Measurements from ENCODE around the gene PALM3.

PALM3 gene

DNA sequence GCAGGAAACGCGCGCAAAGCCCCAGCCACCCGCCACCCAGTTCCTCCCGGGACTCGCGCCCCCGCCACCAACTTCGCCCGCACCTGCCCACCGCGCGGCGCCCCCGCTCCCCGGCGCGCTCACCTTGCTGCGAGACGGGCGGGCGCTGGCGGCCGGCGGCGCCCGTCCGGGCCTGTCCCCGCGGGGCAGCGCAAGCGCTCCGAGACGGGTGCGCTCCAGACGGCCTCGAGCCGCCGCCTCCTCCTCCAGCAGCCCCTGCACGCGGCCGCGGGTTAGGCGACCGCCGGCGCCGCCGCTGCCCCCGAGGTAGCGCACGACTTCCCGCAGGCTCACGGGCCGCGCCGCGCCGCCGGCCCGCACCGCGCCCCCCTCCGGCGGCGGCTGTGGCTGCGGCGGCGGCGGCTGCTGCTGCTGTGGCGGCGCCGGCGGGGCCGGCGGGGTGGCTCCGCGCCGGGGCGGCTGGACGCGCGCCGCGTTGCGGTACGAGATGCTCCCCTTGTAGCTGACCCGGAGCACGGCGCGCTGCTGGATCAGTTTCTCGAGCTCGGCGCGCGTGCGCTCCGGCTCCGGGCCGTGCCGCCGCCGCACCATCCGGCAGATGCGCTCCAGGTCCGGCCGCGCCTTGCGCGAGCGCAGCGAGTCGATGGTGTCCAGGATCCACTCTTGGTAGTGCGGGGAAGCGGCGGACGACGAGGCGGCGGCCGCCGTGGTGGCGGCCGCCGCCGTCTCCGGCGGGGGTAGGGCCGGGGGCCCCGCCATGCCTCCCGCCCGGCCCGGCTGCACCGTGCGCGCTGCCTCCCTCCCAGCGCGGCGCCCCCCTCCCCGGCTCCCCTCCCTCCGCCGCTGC, 28.0 kb upstream of the PALM3 start:
- DNase-seq = no peak

DNA sequence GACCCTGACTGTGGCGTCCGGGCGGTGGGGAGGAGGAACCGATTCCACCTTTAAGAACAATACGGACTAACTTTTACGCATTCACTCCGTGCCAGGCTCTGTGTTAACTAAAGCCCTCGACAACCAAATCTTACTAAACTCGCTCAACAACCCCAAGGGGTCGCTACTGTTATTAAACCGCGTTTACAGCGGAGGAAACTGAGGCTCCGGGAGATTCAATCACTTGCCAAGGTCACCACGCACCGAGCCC, 27.5 kb upstream of the PALM3 start:
- DNase-seq = no peak

DNA sequence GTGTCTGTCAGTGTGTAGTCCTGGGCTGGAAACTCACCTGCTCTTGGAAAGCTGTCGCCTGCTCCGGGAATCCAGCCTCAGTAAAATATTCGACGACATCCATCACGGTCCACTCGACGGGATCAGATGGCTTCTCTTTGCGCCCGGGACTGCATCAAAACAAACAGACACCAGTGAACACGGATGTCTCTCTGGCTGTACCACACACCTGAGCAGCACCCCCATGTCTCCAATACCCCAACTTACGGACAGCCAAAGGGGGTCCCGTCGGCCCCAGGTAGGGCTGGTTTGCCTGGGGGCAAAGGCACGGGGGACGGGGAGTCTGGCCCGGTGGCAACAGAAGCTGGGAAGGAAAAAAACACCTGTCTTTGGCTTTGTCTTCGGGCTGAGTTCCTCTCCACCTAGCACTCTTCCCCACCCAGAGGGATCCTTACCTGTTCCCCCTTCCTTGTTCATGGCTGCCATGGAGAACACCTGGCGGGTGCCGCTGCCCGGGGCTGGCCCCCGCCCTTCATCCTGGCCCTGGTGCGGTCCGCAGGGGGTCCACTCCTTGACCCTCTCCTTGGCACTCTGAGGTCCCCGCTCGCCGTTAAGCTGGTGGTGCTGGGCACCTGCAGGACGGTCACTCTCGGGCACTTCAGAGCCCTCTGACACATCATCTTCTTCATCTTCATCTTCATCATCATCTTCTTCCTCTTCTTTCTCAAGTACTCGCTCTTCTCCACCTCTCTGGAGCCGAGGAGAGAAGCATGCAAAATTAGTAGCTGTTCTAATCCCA, 26.9 kb upstream of the PALM3 start:
- no peak for DNase-seq

DNA sequence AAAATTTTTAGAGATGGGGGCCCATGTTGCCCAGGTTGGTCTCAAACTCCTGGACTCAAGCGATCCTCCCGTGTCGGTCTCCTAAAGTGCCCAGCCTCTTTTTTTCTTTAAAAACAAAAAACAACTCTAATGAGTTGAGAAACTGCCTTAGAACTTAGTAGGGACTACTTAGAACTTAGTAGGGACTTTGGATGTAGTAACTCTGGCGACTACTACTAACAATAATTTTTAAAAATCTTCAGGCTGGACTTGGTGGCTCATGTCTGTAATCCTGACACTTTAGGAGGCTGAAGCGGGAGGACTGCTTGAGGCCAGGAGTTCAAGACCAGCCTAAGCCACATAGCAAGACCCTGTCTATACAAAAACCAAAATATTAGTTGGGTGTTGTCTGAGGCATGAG, 24.2 kb upstream of the PALM3 start:
- DNase-seq = no peak

DNA sequence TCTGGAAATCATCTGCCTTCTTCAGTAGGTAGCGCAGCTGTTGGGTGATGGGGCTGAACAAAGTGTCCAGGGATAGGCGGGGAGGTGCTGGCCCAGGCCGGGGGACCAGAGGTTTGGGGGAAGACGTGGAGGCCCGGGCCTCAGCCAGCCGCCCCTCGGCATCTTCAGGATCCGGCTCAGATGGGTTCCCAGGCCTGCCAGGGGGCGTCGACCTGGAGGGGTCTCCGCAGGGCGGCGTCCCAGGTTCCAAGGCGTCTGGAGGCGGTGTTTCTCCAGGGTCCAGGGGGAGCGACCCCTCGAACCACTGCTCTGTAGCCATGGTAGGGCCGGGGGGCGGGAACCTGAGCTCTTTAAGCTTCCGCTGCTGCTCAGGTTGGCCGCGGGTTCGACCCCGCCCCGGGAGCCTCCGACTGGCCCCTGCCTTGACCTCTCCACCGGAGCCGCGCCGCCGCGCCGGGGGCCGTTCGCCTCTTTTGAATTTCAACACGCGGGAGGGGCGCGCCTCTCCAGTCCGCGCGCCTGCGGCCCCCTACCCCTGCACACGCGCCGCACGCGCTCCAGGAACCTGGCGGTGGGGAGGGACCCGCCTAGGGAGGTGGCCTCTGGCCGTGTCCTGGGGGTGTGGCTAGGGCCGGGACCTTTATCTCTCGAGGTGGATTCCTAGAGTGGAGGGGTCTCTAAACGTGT, 23.6 kb upstream of the PALM3 start, which contains the start of gene C19orf67:
C19orf67 (minus strand) TSS at position 475 of the 687 bp plus-strand sequence; CDS start at position 319, 156 bp downstream.
- DNase-seq = no peak

DNA sequence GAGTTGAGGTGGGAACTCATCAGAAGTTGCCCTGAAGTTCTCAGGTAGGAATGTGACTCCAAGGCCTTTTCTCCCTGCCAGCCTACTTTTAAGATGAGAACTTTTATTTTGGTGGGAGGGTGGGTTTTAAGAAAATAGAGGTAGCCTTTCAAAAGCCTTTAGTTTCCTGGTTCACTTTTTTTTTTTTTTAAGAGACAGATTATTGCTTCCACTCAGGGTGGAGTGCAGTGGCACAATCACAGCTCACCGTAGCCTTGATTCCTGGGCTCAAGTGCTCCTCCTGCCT, 20.7 kb upstream of the PALM3 start:
- no peak for DNase-seq

DNA sequence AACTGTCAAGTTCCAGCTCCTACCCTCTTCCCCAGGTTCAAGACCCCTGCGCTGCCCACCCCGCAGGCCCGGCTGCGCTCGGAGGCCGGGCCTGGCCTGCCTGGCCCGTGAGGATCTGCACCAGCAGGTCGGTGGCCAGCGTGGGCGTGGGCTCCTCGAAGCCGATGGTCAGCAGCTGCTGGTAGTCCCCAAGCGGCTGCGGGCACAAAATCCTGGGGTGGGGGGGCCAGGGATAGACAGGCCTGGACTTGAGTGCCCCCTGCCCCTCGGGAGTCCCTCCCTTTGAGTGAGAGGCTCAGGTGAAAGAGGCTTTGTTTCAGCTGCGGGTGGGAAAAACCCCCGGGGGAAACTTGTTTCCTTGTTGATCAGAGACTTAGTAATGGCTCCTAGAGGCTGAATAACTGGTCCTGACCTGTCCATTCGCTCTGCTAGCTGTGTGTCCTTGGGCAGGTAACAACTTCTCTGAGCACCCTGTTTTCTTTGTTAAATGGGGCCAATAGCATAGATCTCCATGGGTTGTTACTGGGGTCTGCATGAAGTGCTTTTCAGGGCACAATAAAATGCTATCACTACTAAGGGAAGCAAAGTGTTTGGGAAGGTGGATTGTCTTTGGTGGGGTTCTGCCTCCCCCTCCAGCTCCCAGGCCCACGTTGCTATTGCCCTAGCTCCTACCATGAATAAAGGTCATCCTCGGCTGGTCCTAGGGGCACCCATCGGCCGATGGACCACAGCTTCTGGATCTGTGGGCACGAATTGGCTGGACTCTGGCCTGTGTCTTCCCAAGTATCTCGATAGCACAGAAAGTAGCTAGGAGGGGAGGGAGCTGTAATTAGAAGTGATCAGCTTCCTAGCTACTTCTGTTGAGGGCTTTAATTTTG, 20.2 kb upstream of the PALM3 start:
- DNase-seq = no peak

DNA sequence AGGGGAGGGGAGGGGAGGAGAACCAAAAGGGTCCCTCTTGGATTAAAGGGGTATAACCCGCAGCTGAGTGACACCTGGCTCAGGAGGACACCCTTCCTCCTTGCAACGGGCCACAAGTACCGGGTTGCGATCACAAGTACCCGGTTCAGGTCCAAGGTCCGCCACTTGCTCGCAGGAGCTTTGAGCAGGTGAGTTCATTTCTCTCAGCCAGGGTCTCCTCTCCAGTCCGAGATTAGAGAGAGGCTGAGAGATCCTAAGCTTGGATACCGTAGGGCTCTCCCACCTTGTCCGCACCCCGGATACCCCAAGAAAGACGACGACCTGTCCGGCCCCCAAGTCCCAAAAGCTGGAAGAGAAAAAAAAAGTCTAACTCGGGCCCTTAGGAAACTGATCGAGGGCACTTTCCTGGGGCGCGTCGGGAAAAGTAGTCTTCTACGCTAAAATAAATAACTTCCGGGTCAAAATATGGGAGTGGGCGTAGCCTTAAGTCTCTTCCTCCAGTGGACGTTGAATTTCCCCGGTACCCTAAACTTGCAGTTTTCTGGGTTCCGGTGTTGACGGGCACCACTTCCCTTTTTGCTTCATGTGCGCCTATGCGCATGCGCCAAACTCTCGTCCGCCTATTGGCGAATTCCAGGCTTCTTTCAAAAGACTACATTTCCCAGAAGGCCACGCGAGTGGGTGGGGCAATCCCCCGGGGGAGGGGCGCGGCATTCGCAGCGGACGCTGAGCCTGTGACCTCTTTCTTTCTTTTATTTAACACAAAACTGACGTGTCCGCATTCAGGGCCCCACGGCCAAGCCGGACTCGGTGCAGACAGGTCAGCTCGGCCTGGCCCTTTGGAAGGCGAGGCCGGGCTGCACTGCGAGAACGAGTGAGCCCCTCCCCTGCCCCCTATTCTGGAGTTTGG, 19.3 kb upstream of the PALM3 start:
- peak; percentile 99 for DNase-seq

DNA sequence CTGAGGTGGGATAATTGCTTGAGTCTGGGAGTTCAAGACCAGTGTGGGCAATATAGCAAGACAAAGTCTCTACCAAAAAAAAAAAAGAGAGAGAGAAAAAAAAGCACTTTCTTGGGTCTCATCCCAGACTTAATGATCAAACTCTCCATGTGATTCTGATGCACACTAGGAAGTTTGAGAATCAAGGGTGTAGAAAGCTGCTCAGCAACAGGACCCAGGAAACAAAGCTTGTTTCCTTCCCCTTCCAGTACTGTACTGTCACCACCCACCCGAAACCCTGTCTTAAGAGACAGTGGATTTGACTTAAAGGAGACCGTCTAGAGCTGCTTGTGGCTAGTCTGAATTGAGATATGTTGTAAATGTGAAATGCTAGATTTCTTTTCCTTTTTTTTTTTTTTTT, 16.5 kb upstream of the PALM3 start:
- DNase-seq = no peak

DNA sequence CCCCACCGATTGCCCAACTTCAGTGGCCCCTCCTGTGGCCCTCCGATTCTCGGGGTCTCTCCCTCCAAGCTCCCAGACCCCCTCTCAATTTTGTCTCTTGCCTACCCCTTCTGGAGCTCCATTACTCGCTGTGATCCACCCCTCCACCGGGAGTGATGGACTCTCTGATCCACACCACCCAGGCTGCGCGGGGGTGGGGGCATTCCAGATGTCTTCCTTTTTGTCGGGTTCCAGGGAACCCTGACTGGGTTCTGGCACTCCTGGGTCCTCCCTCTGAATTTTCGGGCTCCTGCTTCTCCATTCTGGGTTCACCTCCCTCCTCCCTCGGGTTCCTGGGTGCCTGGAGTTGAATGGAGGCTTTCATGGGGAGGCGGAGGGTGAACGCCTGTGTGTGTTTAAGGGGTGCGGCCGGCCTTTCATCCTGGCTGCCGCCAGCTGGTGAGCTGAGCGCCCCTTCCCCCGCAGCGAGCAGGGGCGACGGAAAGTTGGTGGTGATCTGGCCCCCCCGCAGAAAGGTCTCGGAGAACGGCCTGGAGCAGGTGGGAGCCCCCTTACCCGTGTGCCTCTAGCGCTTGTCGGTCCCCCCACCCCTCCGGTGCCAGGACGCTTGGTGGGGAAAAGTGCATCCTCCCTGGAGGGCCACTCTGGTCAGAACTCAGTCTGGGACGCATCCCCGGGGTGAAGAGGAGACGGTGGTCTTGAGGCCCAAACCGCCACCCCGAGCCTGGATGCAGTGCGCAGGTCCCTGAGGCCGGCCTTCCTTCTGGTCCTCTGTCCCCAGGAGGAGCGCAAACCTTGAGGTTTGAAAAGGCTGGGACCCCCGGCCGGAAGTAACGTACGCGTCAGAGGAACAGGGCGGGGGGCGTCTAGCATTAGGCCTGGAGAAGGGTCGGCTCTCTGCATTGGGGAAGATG, 12.3 kb upstream of the PALM3 start:
- no peak for DNase-seq

DNA sequence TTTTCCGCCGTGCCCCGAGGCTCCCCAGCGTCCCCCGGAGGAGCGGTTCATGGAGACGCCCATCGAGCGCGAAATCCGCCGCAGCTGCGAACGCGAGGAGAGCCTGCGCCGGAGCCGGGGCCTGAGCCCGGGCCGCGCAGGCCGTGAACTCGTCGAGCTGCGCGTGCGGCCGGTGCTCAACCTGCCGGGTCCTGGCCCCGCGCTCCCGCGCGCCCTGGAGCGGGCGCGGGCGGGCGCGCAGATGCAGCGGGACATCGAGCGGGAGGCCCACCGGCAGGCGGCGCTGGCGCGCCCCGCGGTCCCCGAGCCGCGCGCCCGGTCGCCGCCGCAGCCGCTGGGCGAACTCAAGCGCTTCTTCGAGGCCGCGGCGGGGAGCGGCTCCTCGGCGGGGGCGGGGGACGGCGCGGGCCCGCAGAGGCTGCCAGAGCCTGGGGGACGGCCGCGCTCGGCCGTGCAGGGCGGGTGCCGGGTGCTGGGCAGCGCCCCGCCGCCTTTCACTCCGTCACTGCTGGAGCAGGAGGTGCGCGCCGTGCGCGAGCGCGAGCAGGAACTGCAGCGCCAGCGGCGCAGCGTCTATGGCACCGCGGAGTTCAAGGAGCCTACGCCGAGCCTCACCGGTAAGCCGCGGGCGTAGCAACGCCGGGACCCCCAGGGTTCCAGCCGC, 11.5 kb upstream of the PALM3 start:
- peak; percentile 7 for DNase-seq

DNA sequence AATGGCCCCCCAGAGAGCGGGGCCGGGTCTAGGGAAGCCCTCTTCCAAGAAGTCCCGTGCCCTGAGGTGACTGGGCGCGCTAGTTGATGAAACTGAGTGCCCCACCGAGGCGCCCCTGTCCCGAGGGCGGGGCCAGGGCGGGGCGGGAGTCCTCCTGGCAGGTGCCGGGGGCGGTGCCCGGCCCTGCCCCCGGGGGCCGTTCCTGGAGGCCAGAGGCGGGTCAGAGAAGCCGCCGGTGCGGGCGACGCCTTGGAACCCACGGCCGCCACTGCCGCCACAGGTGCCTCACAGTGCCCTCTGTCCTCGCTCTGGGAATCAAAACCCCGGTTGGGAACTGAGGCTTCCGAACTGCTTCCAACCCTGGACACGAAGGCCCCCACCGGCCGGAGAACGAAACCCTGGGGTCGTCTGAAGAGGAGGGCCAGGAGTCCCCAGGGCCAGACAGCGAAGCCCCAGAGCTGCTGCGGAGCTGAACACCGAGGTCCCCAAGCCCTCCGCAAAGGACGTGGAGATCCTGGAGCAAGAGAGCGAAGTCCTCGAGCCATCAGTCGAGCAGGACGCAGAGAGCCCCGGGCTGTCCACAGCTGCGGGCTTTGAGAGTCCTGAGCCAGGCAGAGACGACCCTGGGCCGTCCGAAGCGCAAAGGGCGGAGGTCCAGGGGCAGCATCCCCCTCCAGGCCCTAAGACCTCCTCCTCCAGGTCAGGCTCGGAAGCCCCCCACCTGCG, 10.8 kb upstream of the PALM3 start, which contains the start of gene MISP3:
MISP3 (plus strand) TSS at position 252 of the 726 bp plus-strand sequence. CDS start 524 bp downstream, outside the sequence.
- peak; percentile 50 for DNase-seq

DNA sequence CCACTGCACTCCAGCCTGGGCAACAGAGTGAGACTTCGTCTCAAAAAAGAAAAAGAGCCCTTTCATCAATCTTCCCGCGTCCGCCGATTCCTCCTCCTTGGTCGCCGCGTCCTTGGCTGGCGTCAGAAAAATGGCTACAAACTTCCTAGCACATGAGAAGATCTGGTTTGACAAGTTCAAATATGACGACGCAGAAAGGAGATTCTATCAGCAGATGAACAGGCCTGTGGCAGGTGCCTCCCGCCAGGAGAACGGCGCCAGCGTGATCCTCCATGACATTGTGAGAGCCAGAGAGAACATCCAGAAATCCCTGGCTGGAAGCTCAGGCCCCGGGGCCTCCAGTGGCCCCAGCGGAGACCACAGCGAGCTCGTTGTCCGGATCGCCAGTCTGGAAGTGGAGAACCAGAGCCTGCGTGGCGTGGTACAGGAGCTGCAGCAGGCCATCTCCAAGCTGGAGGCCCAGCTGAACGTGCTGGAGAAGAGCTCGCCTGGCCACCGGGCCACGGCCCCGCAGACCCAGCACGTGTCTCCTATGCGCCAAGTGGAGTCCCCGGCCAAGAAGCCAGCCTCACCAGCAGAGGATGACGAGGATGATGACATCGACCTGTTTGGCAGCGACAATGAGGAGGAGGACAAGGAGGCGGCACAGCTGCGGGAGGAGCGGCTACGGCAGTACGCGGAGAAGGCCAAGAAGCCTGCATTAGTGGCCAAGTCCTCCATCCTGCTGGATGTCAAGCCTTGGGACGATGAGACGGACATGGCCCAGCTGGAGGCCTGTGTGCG, 8.6 kb upstream of the PALM3 start:
- no peak for DNase-seq

DNA sequence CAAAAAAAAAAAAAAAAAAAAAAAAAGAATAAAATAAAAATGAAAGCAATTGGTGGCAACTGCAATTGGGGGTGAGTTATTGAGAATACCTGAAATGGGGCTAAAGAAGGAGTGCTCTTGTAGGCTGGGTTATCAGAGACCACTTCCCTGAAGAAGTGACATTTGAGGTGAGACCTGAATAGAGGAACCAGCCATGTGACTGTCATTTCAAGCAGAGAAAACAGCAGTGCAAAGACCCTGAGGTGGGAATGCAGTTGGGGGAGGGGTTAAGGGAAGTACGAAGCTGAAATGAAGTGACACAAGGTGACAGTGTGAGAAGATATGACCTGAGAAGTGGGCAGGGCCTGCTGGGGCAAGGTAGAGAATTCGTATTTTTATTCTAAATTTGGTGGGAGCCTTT, 4.3 kb upstream of the PALM3 start:
- no peak for DNase-seq

DNA sequence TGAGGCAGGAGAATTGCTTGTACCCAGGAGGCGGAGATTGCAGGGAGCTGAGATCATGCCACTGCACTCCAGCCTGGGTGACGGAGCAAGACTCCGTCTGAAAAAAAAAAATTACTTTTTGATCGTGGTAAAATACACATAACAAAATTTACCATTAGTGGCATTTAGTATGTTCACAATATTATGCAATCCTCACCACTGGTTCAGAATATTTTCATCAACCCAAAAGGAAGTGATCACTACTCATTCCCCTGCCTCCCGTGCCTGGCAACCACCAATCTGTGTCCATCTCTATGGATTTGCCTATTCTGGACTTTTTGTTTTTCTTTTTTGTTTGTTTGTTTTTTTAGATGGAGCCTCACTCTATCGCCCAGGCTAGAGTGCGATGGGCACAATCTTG, 1.2 kb upstream of the PALM3 start:
- no peak for DNase-seq

DNA sequence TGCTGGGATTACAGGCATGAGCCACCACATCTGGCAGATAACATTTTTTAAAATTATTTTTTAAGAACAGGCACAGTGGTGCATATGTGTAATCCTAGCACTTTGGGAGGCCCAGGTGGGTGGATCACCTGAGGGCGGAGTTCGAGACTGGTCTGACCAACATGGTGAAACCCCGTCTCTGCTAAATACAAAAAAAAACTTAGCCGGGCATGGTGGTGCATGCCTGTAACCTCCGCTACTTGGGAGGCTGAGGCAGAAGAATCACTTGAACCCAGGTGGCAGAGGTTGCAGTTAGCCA, 631 bp upstream of the PALM3 start:
- no peak for DNase-seq

DNA sequence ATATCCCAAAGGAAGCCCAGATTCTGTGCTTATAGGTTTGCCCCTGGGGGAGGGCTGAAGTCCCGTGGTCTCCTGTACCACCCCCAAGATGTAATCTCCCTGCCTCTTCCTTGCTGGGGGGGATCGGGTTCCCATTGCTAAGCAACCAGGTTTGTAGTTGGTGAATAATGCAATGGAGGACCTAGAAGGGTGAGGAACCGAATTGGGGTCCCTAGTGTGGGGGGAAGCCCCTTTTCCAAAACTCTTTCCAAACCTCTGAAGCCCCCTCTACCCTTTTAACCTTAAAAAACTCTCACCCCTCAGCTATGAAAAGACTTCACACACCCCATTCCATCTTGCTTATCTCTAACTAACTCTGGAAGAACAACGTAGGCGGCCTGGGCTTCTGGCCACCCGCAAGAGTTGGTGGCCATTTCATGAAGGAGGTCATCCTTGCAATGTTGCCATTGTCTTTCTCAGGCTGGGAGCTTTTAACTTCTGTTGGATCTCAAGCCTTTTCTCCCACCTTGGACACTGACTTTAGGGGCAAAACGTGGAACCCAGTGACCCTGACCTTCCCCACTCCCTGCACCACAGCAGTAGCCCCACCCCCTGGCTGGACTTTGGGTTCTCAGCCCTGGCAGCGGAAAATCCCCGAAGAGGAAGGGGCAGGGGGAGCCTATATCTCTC, 661 bp downstream of the PALM3 start:
- no peak for DNase-seq

DNA sequence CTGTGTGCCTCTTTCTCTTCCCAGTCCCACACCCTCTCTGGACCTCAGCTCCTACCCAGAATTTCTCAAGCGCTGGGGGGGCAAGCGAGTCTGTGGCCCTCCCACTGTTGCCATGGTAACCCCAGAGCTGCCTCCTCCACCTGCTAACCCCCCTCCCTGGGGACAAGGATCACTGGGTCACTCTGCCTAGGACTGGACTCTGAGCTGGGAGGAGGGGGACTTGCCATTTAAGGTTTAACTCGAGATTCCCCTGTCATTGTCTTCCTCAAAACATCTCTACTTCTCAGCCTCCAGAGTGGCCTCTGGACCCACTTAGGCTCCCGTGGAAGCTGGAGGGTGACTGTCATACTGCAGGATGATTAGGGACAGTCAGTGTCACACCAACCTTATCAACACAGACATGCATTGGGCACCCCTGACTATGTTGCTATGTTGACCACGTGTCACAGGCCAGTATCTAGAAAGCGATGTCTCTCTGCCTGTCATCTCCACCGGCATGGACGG, 2.2 kb downstream of the PALM3 start:
- no peak for DNase-seq

Measured in DMS79 (cell line).